ENCODE data around the gene SLC16A13.
"Not testable (repeated sequence)": the region's sequence is repeated elsewhere in the genome, so short reads cannot be mapped to it uniquely, and the experiment has no call there.

The SLC16A13 gene

DNA sequence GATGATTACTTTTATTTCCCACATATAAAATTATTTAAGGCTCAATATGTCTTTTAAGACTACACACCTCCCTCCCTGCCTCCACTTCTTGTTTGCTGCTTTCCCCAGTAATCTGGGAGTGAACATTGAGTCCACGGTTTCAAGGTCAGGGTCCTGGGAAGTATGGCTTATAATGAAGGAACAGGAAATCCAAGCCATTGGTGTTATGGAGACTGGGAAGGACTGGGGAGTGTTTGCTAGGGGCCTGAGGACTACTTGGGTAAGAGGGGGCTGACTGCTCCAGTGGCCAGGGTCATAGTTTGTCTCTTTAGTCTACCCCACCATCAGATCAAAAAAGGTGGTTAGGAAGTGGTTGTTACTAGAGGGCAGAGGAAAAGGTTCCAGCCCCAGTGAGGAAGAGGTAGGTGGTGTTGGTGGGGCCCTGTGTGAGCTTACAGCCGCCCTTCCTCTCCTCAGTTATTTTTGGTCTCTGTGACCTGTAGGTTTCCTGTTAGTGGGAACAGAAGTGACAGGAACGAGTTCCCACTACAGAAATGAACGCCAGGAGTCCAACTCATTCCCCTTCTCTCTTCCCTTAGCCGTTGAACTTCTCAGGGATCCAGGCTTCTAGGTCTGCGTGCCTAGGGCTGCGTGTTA is 742 bp upstream of the SLC16A13 start:
- no peak for DNase-seq

DNA sequence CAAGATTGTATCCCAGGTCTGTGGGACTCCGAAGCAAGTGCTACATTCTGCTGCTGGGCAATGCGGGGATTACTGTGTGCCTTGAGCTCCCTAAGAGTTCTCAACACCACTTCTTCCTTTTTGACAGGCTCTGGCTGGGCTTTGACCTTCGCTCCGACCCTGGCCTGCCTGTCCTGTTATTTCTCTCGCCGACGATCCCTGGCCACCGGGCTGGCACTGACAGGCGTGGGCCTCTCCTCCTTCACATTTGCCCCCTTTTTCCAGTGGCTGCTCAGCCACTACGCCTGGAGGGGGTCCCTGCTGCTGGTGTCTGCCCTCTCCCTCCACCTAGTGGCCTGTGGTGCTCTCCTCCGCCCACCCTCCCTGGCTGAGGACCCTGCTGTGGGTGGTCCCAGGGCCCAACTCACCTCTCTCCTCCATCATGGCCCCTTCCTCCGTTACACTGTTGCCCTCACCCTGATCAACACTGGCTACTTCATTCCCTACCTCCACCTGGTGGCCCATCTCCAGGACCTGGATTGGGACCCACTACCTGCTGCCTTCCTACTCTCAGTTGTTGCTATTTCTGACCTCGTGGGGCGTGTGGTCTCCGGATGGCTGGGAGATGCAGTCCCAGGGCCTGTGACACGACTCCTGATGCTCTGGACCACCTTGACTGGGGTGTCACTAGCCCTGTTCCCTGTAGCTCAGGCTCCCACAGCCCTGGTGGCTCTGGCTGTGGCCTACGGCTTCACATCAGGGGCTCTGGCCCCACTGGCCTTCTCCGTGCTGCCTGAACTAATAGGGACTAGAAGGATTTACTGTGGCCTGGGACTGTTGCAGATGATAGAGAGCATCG is 2.4 kb downstream of the SLC16A13 start:
- DNase-seq = no peak

DNA sequence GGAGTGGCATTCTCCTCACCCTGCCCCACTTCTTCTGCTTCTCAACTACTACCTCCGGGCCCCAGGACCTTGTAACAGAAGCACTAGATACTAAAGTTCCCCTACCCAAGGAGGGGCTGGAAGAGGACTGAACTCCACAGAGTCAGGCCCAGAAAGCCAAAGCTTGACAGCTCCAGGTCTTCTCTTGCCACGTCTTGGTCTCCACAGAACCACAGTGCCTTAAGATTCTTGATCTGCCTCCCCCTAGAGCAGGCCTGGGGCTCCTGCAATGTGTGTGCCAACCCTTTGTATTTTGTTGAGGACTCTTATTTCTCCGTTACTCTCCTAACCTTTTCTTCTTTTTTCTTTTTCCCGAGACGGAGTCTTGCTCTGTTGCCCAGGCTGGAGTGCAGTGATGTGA is 4.0 kb downstream of the SLC16A13 start:
- DNase-seq = no peak

DNA sequence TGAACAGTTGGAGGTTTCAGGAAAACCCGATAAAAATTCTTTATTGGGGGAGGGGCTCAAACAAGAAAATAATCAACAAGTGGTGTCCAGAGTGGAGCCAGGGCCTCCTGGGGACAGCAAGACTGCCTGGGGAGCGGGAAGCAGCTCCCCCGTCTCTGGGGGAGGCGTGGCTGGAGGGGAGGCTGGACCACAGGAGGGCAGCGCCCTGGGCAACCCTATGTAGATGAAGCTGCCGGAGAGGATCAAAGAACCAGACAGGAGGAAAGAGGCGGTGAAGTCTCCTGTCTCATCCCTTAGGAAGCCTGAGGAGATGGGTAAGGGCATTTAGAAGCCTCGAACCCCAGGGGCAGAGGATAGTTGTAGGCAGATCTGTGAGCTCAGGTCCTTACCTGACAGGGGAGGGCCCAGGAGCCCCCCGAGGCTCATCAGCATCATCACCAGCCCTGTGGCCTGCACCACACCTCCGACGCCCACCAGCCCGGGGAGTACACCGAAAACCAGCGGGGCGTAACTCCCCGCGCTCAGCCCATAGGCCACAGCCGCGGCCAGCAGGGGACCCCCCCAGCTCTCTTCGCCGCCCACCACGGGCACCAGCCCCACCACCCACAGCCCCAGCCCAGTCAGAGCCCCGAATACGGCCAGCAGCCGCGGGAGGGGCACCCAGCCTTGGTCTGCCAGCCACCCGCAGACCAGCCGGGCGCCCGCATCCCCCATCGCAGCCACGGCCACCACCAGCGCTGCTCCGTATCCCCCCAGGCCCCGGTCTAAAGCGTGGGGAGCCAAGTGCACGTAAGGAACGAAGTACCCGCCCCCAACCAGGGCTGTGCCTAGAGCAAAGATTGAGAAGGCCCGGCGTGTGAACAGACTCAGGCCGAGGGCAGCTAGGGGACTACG is 6.0 kb downstream of the SLC16A13 start:
- no peak for DNase-seq

DNA sequence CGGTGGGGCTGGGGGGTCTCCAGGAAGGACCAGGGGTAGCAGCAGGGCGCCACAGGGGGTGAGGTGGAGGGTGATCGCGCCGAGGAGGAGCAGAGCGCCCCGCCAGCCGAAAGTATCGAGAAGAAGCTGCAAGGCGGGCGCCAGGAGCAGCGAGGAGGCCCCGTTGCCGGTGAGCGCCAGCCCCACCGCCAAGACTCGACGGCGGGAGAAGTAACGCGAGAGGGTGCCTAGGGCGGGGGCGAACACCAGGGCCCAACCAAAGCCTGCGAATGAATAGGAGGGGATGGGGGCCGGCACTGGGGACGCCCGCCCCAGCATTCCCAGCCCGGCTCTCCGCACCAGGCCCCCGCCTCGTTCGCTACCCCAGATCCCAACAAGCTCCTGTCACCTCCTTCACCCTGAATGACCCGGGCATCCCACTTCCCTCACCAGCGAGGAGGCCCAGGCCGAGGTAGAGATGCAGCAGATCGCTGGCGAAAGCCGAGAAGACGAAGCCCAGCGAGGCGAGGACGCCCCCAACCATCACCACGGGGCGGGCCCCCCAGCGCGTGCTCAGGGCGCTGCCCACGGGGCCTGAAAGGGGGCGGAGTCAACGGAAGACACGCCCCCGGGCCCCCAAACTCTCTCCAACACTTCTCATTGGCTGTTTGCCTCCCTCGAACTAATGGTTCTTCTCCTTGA is 6.8 kb downstream of the SLC16A13 start:
- no peak for DNase-seq

DNA sequence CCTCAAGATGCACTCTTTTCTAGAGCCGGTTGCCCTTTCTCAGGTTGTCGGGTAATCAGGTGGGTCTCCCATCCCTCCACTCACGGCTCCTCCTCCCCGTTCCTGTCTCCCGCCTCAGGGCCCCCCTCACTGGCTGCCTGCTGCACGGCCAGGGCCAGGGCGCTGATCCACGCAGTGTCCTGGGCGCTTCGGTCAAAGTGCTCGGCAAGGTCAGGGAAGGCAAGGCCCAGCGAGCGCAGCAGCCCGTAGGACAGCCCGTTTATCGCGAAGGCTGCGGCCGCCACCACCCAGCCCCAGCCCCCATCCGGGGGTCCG is 7.3 kb downstream of the SLC16A13 start:
- no peak for DNase-seq

DNA sequence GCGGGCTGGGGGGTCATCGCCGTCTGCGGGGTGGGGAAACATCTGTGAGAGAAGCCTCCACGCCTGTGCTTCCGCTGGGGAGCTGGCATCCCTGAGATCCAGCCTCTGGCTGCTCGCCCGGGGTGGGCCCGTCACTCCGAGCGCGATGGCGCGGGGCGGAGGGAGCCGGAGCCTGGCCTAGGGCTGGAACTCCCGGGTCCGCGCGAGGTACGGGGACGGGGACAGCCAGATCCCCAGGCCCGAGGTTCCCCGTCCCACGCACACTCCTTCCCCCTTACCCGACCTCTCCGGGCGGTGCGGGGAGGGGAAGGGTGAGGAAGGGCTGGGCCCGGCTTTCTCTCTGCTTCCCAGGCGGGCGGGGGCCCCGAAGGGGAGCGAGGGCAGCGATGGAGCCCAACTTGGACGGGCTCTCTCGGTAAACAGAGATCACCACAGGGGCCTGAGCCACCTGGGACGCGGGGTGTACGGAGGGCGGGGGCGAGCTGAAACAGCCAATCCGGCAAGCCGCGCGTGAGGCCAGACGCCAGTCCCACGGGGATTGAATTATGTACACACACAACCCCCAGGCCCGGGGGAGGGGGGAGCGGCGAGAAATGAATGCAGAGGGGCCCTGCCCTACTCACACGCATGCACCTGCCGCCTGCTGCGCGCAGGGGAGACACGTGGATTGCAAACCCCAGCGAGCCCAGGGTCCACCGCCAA is 7.8 kb downstream of the SLC16A13 start, which contains the start of gene SLC16A11:
TSS of gene SLC16A11 (minus strand) at position 596 of the 702 bp plus-strand sequence. CDS start at position 17, 579 bp downstream.
- peak in 1 of 2 experiments; percentile 39 for DNase-seq

DNA sequence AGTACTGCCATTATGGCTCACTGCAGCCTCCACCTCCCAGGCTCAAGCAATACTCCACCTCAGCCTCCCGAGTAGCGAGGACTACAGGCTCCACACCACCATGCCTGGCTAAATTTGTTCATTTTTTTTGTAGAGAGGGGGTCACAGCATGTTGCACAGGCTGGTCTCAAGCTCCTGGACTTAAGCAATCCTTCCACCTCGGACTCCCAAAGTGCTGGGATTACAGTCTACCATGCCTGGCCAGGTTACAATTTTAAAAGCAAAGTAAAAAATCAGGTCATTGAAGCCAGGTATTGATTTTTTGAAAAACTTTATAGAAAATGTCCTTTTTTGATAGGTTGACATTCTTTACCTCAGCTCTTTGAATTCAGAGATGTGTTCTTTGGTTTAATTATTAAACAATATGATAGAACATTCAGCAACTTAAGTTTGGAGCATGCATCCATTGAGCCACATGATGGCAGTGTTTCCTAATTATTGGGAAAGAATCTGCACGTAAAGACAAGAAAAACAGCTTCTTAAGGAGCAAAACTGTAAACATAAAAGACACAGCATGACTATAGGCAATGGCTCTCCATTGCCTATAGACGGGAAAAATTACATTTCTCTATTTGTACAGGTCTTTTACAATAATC is 9.8 kb downstream of the SLC16A13 start:
- DNase-seq = peak; percentile 12 to 36

DNA sequence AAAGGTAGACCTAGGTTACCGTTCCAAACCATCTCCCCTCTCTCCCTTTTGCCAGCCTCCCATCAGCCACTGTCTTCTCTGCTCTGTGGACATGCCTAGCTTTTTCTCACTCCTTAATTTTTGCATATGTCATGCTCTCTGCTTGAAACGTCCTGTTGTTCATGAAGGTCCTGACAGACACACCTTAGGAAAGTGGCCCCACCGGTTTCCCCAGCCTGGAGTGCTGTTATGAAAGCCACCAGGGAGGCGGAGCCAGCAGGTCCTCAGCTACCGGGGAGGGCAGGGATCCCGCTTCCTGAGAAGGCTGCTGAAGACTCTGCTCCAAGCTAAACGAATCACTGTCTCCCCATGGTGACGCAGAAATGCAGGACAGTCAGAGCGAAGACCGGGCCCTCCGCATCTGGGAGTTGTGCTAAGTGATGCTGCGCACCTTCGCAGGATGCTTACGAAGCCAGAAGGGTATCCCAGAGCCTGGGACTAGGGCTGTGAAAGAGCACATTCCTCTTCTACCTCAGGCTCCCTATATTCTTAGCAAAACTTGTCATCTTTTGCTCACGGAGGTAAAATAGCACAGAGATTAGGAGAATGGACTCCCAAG is 10.4 kb downstream of the SLC16A13 start:
- peak in 1 of 2 experiments; percentile 13 for DNase-seq

DNA sequence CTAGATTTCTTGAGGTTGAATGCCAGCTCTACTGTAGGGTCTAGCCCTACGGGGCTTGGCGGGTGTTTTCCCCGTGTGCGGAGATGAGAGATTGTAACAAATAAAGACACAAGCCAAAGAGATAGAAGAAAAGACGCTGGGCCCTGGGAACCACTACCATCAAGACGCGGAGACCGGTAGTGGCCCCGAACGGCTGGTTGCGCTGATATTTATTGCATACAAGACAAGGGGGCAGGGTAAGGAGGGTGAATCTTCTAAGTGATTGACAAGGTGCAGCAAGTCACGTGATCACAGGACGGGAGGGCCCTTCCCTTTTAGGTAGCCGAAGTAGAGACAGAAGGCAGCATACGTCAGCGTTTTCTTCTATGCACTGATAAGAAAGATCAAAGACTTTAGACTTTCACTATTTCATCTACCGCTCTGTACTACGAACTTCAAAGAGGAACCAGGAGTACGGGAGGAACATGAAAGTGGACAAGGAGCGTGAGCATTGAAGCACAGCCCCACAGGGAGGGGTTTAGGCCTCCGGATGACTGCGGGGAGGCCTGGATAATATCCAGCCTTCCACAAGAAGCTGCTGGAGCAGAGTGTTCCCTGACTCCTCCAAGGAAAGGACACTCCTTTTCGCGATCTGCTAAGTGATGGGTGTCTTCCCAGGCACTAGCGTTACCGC is 11.0 kb downstream of the SLC16A13 start:
- DNase-seq = peak in 1 of 2 experiments; percentile 33

DNA sequence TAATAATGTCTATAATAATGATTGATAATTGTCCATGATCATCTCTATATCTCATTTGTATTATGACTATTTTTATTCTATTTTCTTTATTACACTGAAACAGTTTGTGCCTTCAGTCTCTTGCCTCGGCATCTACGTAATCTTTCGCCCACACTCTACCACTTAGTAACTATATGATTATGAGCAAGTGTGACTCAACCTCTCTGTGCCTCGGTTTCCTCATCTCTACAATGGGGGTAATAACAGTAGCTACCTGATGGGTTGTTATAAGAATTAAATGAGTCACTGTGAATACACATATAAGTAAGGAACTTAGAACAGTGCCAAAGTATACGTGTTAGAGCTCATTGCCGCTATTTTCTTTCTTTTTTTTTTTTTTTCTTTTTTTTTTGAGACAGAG is 11.8 kb downstream of the SLC16A13 start:
- no peak for DNase-seq

DNA sequence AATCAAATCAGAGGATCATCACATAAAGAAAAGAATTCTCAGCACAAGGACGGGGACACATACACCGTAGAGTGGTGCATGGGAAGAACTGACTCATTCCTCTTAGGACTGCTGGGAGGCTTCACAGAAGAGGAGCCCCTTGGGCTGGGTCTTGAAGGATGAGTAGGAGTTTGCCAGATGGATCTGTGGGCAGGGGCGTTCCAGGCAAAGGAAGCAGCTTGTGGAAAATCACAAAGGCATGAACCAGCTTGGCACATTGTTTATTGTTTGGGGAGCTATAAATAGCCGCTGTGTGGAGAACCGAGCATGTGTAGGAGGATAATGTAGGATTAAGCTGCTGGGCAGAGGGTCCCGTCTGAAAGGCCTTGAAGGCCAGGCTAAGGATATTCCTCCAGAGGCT is 13.2 kb downstream of the SLC16A13 start:
- no peak for DNase-seq

DNA sequence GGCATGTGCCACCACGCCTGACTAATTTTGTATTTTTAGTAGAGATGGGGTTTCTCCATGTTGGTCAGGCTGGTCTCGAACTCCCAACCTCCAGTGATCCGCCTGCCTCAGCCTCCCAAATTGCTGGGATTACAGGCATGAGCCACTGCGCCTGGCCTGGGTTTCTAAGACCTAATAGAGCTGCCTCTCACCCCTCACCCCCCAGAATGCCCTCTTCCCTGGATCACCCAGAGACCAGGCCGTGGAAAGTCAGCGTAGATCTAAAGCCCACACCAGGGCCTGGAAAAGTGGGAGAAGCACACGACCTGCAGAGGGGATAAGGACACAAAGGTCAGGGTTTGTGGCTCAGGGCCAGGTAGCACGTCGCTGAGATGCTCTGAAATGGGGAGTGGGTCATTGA is 14.8 kb downstream of the SLC16A13 start:
- not testable (repeated sequence) for DNase-seq

DNA sequence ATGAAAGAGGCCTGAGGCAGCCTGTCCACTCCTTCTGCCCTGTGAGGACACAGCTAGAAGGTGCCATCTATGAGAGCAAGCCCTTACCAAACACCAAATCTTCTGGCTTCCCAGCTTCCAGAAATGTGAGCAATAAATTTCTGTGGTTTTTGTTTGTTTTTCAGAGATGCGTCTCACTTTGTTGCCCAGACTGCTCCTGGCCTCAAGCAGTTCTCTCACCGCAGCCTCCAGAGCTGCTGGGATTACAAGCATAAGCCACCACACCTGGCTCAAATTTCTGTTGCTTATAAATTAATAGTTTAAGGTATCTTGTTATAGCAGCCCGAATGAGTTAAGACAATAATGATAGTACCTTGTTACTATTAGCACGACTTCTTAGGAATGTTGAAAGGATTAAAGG is 20.6 kb downstream of the SLC16A13 start:
- no peak for DNase-seq

DNA sequence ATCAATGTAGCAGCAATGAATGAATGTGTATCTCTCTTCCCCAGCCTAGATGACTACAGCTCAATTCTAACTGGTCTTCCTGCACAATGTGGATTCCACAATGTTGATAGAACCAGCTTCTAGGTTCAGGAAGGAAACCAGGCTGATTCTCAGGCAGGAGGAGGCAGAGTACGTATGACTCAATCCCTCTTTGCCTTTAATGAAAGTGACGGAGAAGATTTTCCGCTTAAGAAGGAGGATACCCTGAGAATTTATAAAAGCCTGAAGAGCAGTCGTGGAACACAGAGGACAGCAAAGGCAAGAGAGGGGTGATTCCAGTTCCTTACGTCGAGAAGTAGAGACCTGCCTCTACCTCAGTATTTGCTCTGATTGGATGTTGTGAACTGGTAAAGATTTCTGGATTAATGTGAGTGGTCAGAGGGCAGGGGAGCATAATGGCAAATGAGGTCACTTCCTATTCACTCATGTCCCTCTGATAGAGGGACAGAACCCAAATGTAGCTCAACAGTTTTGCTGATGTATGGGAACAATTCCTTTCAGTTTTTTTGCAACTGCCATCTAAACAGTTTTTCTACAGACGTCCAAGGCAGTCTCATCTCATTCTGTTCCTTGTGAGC is 23.1 kb downstream of the SLC16A13 start:
- no peak for DNase-seq

DNA sequence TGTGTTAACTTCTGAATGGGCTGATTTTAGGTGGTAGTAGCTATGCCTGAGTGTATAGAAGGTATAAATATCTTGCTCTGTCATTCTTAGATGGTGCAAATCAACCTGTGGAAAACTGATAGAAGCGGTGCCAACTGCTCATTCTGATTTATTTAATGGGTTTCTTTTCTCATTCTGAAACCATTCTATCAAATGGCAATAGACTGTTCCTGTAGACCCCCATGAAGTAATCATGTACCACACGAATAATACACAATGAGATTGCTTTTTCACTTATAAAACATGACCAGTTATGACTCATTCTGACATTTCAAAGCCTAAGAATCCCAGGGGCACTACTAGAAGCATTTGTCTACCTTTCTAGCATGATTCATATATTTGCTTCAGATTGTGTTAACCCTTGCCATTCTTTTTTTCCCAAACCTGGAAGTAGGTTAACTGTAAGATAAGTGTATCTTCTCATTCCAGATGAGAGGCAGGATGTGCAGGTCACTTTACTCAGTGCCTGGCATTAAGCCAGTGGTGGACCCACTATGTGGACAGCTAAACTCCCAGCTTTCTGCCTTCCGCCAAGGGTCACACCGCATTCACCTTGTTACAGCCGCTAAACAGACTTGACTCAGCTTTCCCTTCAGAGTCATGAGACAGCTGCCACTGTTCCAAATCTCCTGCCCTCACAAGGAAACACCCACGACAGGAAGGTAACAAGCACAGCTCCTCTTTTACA is 24.5 kb downstream of the SLC16A13 start:
- no peak for DNase-seq

DNA sequence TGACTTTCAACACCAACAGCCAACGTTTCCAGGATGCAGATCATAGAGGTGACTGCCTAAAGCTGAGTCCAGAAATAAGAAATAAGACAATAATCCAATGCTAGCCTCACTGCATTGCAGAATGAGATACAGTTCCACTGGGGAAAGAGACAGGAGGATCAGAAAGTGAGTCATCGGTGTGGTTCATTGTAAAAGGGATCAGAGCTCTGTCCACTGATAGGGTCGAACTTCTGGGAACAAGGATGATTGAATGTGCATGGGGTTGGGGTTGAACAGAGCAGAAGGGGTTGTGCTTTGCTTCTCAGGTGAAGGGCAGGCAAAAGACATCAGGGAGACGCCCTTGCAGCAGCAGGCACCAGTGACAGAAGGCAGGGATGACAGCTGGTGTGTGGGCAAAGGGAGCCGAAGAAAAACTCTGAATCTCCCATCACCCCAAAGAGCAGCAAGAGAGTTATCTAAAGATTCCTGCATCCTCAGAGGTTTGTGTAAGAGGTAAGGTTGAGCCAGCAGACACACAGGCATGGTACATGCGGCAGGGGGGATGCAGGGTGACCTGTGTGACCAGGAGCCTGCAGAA is 27.8 kb downstream of the SLC16A13 start:
- no peak for DNase-seq

DNA sequence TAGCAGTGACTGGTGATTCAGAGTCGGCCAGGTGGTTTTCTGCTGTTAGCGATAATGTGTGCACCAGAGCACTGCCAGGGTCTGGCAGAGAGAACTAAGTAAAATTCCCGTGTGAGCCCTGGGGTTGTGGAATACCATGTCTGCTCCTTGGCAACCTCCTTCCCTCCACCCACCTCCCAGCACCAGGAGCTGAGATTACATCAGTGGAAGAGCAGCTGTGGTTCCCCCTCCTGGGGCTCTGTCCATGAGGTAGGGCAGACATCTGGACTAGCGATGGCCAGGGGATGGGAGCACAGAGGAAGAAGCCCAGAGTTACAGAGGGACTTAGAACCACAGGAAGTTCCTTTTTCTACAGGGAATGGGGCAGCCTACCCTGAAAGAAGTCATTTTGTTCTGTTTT is 28.4 kb downstream of the SLC16A13 start:
- no peak for DNase-seq

DNA sequence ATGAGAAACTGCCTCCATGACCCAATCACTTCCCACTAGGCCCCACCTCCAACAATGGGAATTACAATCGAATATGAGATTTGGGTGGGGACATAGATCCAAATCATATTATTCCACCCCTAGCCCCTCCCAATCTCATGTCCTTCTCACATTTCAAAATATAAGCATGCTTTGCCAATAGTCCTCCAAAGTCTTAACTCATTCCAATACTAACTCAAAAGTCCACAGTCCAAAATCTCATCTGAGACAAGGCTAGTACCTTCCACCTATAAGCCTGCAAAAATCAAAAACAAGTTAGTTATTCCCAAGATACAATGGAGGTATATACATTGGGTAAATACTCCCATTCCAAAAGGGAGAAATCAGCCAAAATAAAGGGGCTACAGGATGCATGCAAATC is 31.4 kb downstream of the SLC16A13 start:
- DNase-seq = no peak
